ENCODE measurements around the gene CAMSAP3.

GRCh38 chr19:7590256-7590655, 5.4 kb upstream of the CAMSAP3 start:
- TF ChIP-seq CTCF (IDR thresholded peaks at IDR 0.05) (no peak), POLR2A (IDR thresholded peaks at IDR 0.05) (no peak)
